Activated CD4-positive, alpha-beta T cell treated with anti-CD3 and anti-CD28 coated beads for 48 hours (primary cell): Measurements from ENCODE around the gene NACA.

Experiments used
- DNase-seq: peaks from one replicate; pipeline ENCODE4 v3.0.0-alpha.2; 2020

NACA gene

DNA sequence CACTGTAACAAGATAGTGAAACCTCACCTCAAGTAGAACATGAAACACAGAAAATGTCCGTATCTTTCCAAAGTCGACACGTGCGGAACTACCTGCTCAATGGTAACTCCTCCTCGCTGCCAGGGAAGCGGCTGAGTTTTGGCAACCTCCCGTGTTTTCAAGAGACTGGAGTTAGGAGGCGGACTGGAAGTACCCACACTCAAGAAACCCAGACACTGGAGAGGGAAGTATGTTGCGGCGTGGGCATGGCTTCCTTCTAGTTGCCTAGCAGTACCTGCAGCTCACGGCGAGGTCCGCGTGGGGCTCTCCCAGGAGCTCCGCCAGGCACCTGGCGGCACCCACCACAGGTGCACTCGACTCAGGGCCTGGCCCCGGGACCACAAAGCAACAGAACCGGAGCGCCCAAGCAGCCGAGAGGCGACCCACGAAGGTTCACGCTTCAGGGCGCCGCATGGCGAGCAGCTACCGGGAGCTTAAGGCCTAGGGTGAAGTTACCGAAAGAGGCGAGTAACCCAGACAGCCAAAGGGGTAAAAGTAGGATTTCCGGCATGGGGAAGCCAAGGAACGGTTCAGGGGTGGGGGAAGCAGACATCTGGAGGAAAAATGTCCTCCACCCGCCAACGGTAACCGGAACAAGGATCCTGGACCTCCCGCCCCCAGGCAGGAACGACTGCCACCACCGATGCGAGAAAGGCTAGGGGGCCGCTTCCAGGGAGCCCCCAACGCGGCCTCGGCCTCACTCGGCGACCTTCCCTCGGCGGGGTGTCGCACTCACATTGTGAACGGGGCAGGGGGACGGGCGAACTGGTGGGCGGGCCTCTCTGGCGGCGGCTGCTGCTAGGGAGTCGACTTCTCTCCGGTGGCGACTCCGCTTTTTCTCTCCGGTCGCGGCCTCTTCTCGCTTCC, 37.6 kb downstream of the NACA start:
- DNase-seq = peak; percentile 67

DNA sequence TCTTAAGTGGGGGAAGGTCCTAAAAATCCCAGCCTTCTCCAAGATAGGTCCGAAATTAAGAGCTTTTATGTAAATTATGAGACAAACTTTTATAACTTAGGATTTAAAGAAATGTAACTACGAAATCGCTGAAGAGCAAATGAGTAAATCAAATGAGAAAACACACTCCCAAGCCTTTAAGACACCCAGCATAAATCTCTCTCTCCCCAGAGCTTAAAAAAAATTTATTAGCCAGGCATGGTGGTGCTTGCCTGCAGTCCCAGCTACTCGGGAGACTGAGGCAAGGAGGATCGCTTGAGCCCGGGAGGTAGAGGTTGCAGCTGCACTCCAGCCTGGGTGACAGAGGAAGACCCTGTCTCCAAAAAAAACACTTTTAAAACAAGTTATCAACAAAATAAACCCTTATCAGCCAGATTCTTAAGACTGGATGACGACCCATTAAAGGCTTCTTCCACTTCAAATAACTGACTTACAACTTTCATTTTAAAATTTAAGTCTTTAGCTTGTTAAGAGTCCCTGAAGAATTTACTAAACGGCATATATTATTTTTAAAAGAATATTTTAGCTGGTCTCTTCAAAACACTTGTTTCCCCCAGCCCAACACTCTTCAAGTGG, 40.2 kb downstream of the NACA start:
- DNase-seq = no peak

DNA sequence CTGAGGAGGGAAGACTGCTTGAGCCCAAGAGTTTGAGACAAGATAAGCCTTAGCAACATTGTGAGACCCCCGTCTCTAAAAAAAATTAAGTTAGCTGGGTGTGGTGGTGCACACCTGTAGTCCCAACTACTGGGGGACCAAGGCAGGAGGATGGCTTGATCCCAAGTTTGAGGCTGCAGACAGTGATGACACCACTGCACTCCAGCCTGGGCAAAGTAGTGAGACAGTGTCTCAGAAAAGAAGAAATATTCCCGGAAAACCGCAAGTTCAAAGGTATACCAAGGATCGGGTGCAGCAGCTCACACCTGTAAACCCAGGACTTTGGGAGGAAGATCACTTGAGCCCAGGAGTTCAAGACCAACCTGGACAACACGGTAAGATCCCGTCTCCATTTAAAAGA, 42.8 kb downstream of the NACA start:
- DNase-seq = no peak

DNA sequence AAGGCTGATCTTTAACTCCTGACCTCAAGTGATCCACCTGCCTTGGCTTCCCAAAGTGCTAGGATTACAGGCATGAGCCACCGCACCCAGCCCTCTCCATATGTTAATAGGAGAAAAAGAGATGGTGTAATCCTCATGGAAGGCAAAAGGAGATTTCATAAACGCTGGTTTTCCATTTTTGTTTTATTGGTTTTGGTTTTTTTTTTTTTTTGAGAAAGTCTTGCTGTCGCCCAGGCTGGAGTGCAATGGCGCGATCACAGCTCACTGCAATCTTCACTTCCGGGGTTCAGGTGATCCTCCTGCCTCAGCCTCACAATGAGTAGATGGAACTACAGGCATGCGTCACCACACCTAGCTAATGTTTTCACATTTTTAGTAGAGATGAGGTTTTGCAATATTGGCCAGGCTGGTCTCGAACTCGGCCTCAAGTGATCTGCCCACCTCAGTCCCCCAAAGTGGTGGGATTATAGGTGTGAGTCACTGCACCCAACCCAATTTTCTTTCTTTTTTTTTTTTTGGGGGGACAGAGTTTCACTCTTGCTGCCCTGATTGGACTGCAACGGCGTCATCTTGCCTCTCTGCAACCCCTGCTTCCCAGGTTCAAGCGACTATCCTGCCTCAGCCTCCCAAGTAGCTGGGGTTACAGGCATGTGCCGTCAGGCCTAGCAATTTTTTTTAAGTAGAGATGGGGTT, 45.1 kb downstream of the NACA start:
- DNase-seq = no peak

DNA sequence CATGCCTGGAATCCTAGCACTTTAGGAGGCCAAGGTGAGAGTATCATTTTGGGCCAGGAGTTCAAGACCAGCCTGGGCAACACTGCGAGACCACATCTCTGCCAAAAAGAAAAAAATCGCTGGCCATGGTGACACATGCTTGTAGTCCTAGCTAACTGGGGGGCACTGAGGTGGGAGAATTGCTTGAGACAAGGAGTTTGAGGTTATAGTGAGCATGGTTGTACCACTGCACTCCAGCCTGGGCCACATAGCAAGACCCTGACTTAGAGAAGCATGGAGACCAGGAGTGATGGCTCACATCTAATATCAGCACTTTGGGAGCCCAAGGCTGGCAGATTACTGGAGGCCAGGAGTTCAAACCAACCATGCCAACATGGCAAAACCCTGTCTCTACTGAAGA, 46.2 kb downstream of the NACA start:
- no peak for DNase-seq

DNA sequence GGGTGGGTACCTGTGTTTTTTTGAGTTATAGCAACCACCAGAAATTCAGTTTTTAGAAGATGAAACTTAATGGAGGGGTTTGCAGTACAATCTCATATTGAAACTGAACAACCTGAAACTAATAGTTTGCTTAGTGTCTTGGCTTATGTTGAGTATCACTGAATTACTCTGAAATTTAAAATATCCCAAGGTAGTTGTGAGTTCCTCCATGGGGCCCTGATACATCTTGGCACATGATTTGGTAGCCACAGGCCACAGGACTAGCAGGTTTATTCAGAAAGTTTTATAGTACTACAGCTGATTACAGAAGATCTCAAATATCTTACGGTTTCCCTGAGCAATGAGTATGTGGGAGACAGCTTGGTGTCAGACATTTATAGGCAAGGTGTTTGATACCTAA, 47.4 kb downstream of the NACA start:
- DNase-seq = peak; percentile 48

DNA sequence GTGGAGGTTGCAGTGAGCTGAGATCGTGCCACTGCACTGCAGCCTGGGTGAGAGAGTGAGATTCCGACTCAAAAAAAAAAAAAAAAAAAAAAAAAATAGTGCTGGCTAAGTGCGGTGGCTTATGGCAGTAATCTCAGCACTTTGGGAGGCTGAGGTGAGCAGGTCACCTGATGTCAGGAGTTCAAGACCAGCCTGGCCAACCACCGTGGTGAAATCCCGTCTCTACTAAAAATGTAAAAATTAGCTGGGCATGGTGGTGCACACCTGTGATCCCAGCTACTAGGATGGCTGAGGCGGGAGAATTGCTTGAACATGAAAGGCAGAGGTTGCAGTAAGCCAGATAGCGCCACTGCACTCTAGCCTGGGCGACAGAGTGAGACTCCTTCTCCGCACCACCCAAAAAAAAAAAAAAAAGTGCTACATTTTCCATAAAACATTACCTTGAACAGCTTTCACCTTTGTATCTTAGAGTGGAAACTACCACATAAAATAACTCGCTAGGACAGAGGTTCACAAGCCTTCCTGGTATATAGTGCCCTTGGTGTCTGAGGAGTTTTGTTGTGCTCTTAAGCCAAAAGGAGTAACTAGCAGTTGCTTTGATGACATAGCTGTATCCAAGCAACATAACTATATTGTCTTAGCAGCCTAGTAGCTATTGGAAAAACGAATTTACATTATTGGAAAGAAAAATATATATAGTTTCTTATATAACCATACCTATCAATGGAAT, 48.1 kb downstream of the NACA start:
- no peak for DNase-seq

DNA sequence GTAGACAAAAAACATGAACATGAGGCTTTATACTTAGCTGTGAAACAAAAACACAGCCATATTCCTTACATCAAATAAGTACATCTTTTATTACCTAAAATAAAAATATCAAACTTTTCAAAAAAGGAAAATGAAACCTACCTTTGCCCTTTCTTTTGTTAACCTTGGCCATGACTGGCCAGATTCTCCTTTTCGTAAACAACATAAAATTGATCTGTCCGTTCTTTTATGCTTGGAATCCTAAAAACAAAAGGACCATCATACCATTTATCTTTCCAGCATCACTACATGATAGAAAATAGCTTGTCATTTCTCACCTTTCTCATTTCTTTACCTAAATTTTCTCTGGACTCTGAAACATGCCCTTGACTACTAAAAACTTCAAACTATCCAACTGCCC, 53.5 kb downstream of the NACA start:
- no peak for DNase-seq

DNA sequence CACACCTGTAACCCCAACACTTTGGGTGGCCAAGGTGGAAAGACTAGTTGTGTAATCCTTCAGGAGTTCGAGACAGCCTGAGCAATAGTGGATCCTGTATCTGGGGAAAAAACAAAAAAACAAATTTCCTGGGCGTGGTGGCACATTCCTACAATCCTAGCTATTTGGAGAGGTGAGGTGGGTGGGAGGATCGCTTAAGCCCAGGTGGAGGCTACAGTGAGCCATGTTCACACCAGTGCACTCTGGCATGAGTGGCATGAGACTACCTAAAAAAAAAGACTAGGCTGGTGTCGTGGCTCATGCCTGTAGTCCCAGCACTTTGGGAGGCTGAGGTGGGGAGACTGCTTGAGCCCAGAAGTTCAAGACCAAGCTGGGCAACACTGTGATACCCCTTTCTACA, 54.3 kb downstream of the NACA start:
- no peak for DNase-seq

DNA sequence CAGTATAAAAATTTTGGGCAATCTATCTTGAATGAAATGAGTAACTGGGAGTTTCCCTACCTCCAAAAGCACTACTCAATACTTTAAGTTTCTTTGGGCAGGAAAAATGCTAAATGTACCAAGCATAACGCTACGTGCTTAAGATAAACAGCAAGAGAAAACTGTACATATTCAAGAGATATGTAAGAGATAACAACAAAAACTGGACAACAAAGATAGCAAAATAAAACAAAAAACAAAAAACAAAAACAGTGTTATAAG, 57.0 kb downstream of the NACA start:
- no peak for DNase-seq
